Left cardiac atrium (tissue), 4 donors: ENCODE measurements around the gene NIPSNAP3A. TPM values are rescaled to one million over a fixed set of nuclear protein-coding genes. Genes with fewer than 3 reads are reported as not detected.

ENCODE experiments used
- ATAC-seq, 2 donors: fragments of 200-7000 bp; cut with Tn5 transposase; one replicate each; pipeline ENCODE4 v1.9.1; 2020; ENCODE audit warnings: mild to moderate bottlenecking in 2 of 2, moderate library complexity in 2 of 2
- DNase-seq: peaks from one replicate; pipeline ENCODE4 v3.0.0-alpha.2; 2020
- intact Hi-C, 2 donors: fragments of 100-400 bp; cut with DNase I; formaldehyde crosslinking; loops; one replicate each; pipeline versions ENCODE4 v1.14.1 to v1.15.1; 2022 to 2023
- total RNA-seq, 2 donors: library from RNA; stranded (reverse); fragmentation: NEBNext Ultra II Directional; extraction: Animal tissue kit (Norgen Biotek cat#: 25700); gene quantifications; one replicate each; pipeline ENCODE4 v1.2.1, GENCODE V29; 2021
- donor health status: DM: no; HTN: yes; CAD: no.
- donor health status: DM: no; HTN: yes; CAD: no; lungs with severe emphysema.
- donor health status: DM: yes; HTN: yes; CAD: no.
- donor health status: Dilated cardiomyopathy.

Gene NIPSNAP3A
- total RNA-seq, 2 donors from 2014 or later = 15.4 to 20.3 TPM

DNA sequence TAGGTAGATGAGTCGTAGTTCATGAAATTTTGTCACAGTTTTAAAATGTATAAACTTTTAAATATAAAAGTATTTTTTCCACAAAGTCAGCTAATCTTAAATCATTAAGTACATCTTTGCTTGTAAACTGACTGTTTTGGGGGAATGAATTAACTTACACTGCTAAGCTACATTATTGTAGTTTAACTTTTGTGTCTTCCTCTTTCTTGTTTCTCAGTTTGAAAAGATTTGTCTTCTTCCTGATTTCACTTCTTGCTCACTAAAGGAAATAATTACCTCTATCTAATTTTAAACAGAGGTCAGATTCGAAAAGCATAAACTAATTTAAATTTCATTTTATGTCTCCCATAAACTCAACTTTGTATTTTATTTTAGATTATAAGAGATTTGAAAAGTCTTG, 22.2 kb downstream of the NIPSNAP3A start:
- no peak for DNase-seq
- ATAC-seq = no peak
- intact Hi-C loops = no loop called here

DNA sequence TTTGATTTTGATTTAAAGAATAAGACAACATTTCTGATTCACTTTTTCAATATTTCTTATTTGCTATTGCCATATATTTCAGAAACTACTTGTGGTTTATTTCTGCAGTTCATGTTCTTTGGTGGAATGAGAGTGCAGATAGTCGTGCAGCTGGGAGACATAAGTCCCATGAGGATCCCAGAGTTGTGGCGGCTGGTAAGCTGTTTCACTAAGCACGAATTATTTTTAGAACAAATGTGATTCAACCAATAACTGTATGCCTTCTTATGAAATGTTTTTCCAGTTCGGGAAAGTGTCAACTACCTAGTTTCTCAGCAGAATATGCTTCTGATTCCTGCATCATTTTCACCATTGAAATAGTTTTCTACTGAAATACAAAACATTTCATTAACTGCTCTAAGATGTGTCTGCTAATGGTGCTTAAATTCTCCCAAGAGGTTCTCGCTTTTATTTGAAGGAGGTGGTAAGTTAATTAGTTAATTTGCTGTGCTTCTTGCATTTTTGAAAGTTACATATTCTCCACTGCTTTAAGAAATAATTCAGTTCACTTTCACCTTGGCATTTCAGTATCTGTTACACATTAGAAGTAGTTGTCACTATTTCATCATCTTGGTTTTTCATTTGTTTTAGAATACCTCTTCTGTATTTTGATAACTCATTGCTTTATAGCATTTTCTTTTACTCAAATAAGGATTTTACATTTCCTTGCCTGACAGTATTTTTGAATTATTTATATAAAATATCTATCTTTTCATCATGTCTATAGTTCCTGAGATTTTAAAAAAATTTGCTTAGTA, 25.4 kb downstream of the NIPSNAP3A start:
- intact Hi-C loops = no loop called here
- ATAC-seq (peak; percentile 48 to 72), DNase-seq (no peak)

DNA sequence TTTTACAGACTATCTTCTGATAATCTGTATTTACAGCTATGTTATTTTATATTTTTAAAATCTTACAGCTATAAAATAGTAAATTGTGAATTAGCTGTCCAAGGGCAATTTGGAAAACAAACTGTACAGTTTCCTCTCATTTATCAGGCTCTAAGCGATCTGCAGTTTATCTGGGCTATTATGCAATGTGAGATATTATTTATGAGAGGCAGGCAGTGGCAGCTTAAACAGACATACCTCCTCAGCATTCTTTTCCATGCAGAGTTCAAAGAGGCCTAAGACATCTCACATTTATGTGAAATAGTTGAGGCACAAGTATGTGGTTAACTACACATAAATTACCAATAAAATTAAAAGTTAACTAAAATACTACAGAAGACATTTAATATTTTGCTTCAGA, 26.6 kb downstream of the NIPSNAP3A start:
- DNase-seq (no peak), ATAC-seq (no peak)
- intact Hi-C loops = no loop called here

DNA sequence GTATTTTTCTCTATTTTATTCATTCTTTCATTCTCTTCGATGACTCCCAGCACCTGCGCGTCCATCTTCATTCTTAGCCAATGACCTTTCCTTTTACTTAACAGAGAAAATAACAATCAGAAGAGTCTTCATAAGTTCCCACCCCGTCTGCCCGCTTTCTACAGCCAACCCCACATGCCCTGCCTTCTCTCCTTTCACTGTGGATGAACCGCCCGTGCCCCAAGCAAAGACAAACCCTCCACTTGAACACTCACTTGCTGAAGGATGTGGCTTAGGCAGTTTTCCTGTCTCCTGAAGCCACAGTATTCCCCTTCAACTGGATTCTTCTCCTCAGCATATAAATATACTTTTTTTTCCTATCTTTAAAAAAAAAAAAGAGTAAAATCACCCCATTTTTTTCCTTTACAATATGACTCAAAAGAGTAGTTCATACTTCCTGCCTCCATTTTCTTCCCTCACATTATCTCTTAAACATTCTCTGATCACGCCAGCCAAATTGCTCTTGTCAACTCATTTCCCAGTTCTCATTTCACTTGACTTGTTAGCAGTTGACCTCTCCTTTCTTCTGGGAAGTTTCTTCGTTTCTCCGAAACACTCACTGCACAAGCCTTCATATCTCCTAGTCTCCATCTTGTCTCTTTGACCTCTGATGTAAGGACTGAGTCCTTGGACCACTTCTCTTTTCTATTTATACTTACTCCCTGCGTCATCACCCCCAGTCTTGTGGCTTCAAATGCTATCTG, 27.5 kb downstream of the NIPSNAP3A start:
- intact Hi-C loops = no loop called here
- ATAC-seq (peak; percentile 71 to 82), DNase-seq (no peak)

DNA sequence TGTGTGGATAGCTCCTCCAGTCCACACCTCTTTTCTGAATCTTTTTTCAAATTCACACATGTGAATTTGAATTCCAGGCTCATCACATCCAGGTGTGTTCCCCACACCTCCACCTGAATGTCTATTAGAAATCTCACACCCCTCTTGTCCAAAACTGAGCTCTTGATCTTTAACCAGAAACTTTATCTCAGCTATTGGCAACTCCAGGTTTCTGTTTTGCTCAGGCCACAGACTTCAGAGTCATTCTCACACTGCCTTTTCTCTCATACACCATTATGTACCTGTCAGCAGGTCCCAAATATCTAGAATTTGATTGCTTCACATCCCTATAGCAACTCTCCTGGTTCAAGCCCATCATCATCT, 28.1 kb downstream of the NIPSNAP3A start:
- intact Hi-C loops = no loop called here
- ATAC-seq (peak in 1 of 2 donors; percentile 10), DNase-seq (no peak)

DNA sequence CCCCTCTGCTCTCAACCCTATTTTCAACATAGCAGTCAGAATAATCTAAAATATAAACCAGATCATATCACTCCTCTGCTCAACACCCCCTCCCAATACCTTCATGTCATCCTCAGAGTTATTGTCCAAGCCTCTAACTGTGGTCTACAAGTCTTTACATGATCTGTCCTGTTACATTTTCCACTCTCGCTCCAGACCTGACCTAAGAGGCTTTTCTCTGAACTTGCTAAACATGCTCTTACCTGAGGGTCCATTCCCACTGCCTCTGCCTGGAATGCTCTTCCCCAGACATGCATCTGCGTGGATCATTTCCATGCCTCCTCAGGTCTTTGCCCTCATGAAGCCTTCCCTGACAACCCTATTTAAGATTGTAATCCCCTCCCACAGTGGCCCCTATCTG, 28.5 kb downstream of the NIPSNAP3A start:
- ATAC-seq = no peak
- DNase-seq = no peak
- intact Hi-C loops = no loop called here

DNA sequence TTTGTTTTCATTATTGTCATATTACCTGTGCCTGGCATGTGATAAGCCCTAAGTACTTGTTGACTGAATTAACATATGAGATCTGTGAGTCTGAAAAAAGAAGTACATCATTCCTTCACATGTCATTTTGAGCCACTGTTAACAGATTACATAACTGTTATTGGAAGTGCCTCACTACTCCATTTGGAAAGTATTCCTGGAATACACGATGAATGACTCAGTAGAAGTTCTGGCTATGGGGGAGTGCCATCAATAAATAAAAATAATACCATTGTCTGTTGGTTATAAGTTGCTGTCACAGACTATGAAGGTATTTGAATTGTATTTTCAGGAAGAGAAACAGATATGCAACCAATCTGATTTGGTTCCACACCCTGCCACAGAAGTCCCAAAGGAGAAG, 29.3 kb downstream of the NIPSNAP3A start:
- ATAC-seq (peak in 1 of 2 donors; percentile 13), DNase-seq (no peak)
- intact Hi-C loops = no loop called here

DNA sequence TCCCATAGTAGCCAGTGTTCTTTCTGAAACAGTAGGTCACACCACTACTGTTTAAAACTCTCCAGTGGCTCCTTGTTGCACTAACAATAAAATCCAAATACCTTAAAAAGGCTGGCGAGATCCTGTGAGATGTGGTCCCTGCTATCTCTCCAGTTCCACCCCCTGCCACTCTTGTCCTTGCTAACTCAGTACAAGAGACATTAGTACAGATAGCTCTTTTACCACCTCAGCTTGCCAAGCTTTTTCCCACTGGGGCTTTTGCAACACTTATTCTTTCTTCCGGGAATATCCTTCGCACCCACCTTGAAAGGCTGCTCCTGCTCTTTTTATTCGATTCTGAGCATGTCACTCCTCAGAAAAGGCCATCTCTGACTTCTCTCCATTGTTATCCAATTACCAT, 31.3 kb downstream of the NIPSNAP3A start:
- intact Hi-C loops = no loop called here

DNA sequence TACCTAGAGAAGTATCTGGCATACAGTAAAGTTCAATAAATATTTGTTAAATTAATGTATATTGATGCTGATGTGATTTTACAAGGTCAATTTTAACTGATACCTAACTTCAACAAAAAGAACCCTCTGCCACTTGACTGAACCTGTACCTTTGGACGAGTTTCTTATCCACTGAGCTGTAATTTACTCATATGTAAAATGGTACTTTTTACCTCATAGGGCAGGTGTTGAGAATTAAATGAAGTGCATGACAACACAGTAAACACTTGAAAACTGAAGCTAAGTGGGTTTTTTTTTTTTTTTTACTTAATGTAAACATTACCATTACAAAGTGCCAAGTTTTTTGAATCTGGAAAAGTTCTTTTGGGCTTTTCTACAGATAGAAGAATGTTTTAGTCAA, 31.9 kb downstream of the NIPSNAP3A start:
- ATAC-seq = no peak
- intact Hi-C loops = no loop called here
- no peak for DNase-seq

More for the DNA sequence above, 31.3 kb downstream of the NIPSNAP3A start:
- ATAC-seq (no peak), DNase-seq (no peak)

DNA sequence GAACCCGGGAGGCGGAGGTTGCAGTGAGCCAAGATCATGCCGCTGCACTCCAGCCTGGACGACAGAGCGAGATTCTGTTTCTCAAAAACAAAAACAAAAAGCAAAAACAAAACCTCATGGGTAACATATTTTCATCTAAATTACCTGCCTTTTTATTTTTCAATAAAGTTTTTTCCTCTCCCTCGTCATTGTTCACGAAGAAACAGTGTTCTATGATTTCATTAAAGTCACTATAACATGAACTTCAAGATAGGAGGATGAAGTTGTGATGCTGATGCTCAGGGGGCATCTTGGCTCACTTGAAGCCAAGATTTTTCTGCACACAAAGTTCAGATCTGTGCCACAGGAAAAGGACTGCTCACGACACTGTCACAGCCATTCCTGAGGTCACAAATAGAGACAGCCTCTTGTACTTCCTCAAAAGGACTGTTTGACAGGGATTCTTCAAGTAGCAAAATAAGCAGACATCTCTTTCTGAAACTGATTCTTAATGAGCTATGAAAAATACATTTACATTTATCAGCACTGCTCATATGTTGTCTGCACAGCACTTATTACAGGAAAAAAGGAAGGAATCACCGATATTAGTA, 32.6 kb downstream of the NIPSNAP3A start:
- intact Hi-C loops = loop anchor here in 1 of 2 donors (10.0 kb wide), 1 partner anchor 635 kb away; no protein-coding TSS in a partner anchor
- no peak for ATAC-seq
- DNase-seq = no peak

DNA sequence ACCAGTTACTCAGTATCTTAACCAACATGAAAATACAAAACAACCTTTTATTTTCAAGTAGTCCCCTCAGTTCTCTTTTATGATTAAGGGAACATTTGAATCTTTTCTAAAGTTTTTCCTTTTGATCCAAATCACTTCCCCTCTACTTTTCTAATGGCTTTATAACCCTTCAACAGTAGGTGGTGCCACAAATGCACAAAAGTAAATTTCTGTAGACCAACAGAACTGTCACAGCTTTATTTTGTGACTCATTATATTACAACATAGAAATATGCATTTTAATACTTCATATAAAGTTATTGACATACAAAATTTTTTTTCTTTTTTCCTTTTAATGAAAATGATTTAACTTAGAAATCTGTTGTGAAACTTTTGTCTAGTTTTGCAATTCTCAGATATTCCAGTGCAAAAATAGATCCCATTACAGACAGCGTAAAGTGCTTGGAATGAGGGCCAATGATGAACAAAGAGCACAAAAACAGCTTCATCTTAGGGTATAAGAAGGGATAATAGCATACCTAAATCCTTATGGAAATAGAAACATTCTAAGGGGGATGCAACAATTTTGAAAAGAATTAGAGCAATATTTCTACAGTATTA, 33.4 kb downstream of the NIPSNAP3A start:
- peak in 1 of 2 donors; percentile 32 for ATAC-seq
- intact Hi-C loops = loop anchor here in 1 of 2 donors (10.0 kb wide), 1 partner anchor 634 kb away; no protein-coding TSS in a partner anchor

DNA sequence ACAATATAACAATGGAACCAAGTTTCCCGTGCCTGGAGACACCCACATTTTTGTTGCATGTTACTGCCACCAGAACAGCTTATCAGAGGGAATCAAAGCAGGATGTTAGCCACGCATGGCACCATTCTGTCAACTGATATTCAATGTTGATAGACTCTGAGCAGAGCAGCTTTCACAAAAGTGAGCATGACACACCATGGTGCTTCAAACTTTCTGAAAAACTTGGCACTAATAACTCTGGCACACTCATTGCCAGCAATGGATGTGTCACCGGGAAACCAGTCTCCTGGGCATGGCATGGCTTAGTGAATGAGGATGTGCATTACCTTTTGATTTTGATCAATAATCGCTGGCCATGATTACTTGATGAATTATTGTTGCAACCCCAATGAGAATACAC, 36.1 kb downstream of the NIPSNAP3A start:
- ATAC-seq = no peak
- intact Hi-C loops = loop anchor here in 1 of 2 donors (10.0 kb wide), 1 partner anchor 631 kb away; no protein-coding TSS in a partner anchor
- DNase-seq = no peak

More for the DNA sequence above, 33.4 kb downstream of the NIPSNAP3A start:
- DNase-seq = no peak

DNA sequence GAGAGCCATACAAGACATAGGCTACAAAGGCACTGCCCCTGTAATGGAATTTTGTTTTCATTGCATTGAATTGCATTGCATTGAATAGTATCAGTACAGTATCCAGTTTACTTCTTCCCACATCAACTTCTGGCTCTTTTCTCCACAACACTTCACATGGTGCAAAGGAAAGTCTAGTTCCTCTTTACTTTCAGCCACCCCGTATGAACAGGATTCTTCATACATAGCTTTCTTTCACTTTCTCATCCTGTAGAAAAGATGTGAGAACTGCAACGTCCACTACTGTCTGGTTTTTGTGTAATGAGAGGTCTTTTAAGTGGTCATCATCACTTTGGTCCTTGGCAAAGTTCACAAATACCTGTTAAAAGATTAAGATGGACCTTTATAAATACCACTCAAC, 36.6 kb downstream of the NIPSNAP3A start:
- ATAC-seq = no peak
- intact Hi-C loops = loop anchor here in 1 of 2 donors (10.0 kb wide), 1 partner anchor 631 kb away; no protein-coding TSS in a partner anchor
- no peak for DNase-seq

DNA sequence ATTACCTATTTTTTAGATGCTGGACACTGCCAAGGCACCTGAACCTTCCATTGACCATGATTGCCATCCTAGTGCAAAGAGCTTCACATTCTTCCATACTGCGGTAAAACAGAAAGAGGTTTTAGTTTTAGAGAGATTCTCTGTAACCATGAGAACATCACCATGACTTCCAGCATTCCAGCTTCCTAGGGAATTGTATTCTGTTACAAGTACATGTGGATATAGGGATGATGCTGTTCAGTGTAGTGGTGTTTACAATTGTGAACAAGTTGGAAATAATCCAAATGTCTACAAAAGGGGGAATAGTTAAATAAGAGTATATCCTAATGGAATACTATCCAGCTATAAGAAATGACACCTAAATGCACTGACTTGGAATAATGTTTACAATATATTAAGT, 38.8 kb downstream of the NIPSNAP3A start:
- intact Hi-C loops = loop anchor here in 1 of 2 donors (10.0 kb wide), 1 partner anchor 629 kb away; no protein-coding TSS in a partner anchor

DNA sequence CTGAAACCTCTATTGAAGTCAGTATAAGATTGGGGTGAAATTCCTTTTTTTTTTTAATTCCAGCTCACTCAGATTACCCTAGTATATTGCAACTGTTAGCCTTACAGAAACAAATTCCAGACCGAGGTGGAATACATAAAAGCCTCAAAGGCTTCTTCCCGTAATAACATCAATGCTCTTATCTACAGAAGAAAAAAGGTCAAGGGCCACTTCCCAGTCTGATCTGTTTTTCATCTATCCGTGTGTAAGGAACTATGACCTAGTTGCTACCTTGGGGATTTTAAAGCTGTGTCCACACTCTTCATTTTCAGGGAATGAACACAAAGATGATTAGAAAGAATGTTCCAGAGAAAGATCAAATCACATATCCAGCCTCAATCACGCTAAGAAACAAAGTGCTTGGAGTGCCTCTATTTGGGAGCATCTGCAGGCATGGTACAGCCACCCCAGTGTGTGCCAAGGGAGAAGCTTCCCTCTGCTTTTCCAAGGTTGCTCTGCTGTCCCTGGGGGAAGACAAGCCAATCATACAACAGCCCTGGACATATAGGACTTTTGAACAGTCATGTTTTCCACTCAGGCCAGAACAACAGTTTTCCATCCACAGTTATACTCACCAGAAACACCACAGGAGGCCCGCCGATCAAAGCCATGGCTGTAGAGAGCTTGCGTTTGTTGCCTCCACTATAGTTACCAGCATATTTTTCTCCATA, 40.0 kb downstream of the NIPSNAP3A start:
- intact Hi-C loops = loop anchor here in 1 of 2 donors (10.0 kb wide), 1 partner anchor 627 kb away; no protein-coding TSS in a partner anchor
- ATAC-seq = no peak
- DNase-seq = no peak

More for the DNA sequence above, 38.8 kb downstream of the NIPSNAP3A start:
- no peak for ATAC-seq
- DNase-seq = no peak

DNA sequence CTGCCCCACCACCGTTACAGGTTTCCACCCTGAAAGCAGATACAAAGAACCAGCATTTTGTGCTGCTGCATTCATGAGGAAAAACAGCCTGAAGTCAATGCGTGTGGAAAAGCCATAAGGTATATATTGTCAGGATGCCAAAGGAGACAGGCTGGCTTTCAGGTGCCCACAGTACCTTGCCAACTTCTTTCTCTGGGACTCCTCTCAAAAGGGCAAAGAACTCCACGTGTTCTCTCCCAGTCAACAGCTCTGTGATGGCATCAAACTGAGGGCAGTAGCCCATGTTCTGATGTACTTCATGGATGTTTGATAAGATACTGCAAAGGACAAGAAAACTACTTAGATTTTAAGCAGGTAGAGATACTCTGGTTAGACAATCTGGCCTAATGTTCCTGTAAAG, 40.8 kb downstream of the NIPSNAP3A start:
- intact Hi-C loops = loop anchor here in 1 of 2 donors (10.0 kb wide), 1 partner anchor 627 kb away; no protein-coding TSS in a partner anchor
- no peak for ATAC-seq
- DNase-seq = no peak

DNA sequence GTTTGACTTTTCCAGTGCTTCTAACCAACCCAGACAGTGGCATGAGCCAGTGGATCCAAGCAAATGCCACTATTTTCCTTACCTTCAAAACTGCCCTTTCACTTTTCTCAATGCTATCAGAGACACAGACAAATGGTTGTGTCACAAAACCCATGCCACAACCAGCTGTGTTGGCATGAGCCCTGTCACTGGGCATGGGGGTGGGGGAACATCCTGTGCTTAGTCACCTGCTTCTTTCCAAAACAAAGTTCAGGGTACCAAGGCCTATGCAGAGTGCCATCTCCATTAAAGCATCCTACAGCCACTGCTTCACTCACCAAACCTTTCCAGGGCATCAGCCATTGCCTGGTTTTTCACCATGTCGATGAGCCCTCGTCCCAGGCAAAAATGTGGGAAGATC, 46.6 kb downstream of the NIPSNAP3A start:
- DNase-seq (no peak), ATAC-seq (no peak)
- intact Hi-C loops = no loop called here

DNA sequence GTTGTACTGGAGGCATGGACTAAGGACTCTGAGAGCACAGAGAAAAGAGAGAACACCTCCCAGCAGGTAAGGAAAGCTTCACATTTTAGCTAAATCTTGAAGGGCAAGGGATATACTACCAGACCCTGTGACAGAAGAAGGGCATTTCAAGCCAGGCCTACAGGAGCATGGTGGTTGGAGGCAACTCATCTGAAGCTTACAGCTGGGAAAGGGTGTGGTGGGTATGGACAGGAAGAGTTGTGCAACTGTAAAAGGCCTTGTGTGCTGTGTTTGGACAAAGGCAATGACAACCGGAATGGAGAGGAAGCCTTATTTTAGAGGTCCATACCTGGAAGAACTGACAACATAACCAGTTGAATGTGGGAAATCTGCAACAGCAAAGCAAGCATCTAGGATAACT, 47.6 kb downstream of the NIPSNAP3A start:
- ATAC-seq = peak in 1 of 2 donors; percentile 72
- no peak for DNase-seq
- intact Hi-C loops = no loop called here

DNA sequence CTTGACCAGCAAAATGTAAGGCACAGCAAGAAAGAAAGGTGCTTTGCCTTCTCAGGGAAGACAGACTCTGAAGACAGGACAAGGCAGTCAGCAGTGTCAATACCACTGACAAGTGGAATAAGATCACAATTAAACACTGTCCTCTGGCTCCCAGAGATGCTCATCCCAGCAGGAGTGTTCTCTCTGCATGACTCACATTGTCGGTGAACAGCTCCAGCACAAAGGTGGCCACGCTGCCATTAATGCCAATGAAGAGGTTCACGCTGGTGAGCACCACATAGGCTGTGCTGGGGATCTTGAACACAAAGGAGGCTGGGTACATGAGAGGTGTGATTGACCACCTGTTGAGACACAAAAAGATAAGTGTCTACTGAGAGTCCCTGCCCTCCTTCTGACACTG, 48.4 kb downstream of the NIPSNAP3A start:
- no peak for ATAC-seq

More for the DNA sequence above, 48.4 kb downstream of the NIPSNAP3A start:
- intact Hi-C loops = no loop called here
- DNase-seq = no peak
